H1 (cell line): ENCODE results near the gene CYP11A1.

Experiments
- CREB1 ChIP-seq: IDR thresholded peaks from 2 replicates; pipeline ENCODE4 v1.6.1; 2012; ENCODE audit warnings: inconsistent platforms
- CTCF ChIP-seq, 3 experiments: IDR thresholded peaks; 1 replicate in 2 of 3; 2 replicates in 1 of 3; pipeline versions ENCODE4 v1.5.1 to v1.6.1; 2011; ENCODE audit warnings: low read length in 3 of 3, mild to moderate bottlenecking in 3 of 3, inconsistent platforms in 2 of 3, low read depth in 1 of 3, moderate library complexity in 1 of 3; ENCODE audit not compliant: insufficient read depth in 1 of 3; ENCODE audit errors: control extremely low read depth in 1 of 3
- EP300 ChIP-seq, 2 experiments: IDR thresholded peaks; 1 replicate in 1 of 2; 2 replicates in 1 of 2; pipeline ENCODE4 v1.6.1; 2011 to 2012; ENCODE audit warnings: low read depth in 2 of 2, low read length in 2 of 2, mild to moderate bottlenecking in 2 of 2, borderline replicate concordance in 1 of 2, inconsistent platforms in 1 of 2, moderate library complexity in 1 of 2
- JUN ChIP-seq: IDR thresholded peaks from 2 replicates; pipeline ENCODE4 v1.6.1; 2011; ENCODE audit warnings: low read depth, mild to moderate bottlenecking, improper control_type of control experiment, low read length
- MAX ChIP-seq: IDR thresholded peaks from 2 replicates; pipeline ENCODE4 v1.6.1; 2012; ENCODE audit warnings: inconsistent platforms
- NANOG ChIP-seq: IDR thresholded peaks from 2 replicates; pipeline ENCODE4 v1.6.1; 2011; ENCODE audit warnings: low read length, low read depth, mild to moderate bottlenecking, inconsistent platforms; ENCODE audit not compliant: insufficient read depth, poor library complexity, severe bottlenecking
- POLR2A ChIP-seq, 2 experiments: IDR thresholded peaks; 1 replicate in 1 of 2; 2 replicates in 1 of 2; pipeline ENCODE4 v1.6.1; 2011; ENCODE audit warnings: low read depth in 2 of 2, low read length in 2 of 2, mild to moderate bottlenecking in 2 of 2; ENCODE audit errors: control extremely low read depth in 1 of 2
- RFX5 ChIP-seq: IDR thresholded peaks from 2 replicates; pipeline ENCODE4 v1.6.1; 2011; ENCODE audit warnings: low read depth, low read length, improper control_type of control experiment, borderline replicate concordance
- TAF1 ChIP-seq: IDR thresholded peaks from 2 replicates; pipeline ENCODE4 v1.6.1; 2011; ENCODE audit warnings: mild to moderate bottlenecking, low read depth, low read length

DNA sequence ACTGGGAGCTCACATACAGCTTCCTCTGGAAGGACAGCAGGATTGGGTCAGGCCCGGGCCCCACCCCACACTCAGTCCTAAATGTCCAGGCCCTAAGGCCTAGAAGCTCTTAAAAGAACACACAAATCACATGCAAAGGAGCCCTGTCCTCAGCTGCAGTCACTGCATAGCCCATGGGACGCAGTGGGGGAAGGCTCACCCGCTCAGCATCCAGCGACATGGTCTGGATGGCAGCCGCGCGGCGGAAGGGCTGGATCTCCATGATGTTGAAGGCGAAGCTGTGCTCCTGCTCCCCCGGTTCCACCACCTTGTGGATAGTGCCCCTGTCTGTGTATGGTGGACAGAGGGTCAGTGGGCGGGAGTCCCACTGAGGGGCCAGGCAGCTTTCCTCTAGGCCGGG is 44.2 kb upstream of the CYP11A1 start:
- TF ChIP-seq CTCF (IDR thresholded peaks at IDR 0.05; ENCODE audit: control extremely low read depth in 1 of 3, insufficient read depth in 1 of 3, low read depth in 1 of 3, low read length in 3 of 3) (no peak), CREB1 (no peak), POLR2A (IDR thresholded peaks at IDR 0.05; ENCODE audit: control extremely low read depth in 1 of 2, low read depth in 2 of 2, low read length in 2 of 2) (no peak), TAF1 (no peak), MAX (no peak), JUN (no peak), EP300 (IDR thresholded peaks at IDR 0.05; ENCODE audit: borderline replicate concordance in 1 of 2, low read depth in 2 of 2, low read length in 2 of 2) (no peak), NANOG (no peak), RFX5 (no peak)
